ENCODE results near the gene TSPAN3.

TSPAN3 gene

GRCh38 chr15:77009646-77010311, 61.1 kb downstream of the TSPAN3 start:
- DNase-seq (ENCODE audit: low read depth) = no peak

GRCh38 chr15:77009176-77009575, 61.7 kb downstream of the TSPAN3 start:
- DNase-seq (ENCODE audit: low read depth) = no peak

GRCh38 chr15:77004189-77004588, 66.7 kb downstream of the TSPAN3 start:
- no peak for DNase-seq (ENCODE audit: low read depth)

GRCh38 chr15:77002954-77003912, 67.7 kb downstream of the TSPAN3 start:
- no peak for DNase-seq (ENCODE audit: low read depth)

DNA sequence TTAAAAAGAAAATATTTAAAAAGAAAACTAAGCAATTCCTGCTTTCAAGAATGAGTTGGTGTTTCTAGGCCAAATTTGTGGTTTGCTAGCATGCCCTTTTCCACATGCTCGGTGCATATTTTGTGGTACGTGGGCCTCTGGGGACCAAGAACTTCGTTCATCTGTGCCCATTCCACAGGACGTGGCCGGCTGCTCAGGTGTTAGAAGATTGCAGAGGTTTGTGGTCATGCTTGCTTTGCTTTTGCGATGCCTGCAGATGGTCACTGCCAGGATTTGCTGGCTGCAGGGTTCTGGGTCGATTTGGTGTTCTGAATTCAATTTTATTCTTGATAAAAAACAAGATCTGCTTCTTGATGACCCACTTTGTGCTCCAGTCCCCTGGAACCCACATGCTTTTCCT, 68.5 kb downstream of the TSPAN3 start:
- no peak for DNase-seq (ENCODE audit: low read depth)

- DNase-seq (ENCODE audit: low read depth) = no peak
These were observed 68.9 kb downstream of the TSPAN3 start for GRCh38 chr15:77001966-77002365.

- DNase-seq (ENCODE audit: low read depth) = no peak
These were observed 69.6 kb downstream of the TSPAN3 start for GRCh38 chr15:77001351-77001750.

DNA sequence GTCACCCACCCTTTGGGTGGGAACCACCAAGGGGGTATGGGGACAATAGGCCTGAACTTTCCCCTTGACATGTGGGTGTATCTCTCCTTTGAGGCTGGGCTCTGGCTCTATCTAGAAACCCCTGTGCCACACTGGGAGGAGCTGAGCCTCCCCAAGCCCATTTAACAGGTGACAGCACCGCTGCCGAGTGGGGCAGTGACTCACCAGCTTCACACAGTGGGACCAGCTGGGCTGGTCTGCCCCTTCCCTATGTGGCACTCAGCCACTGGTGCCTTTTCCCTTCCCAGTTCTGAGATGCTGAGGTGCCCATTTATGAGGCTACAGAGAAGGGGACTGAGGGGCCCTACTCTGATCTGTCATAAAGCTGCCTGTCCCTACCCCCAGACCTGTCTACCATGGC, 70.9 kb downstream of the TSPAN3 start:
- DNase-seq (ENCODE audit: low read depth) = no peak

DNA sequence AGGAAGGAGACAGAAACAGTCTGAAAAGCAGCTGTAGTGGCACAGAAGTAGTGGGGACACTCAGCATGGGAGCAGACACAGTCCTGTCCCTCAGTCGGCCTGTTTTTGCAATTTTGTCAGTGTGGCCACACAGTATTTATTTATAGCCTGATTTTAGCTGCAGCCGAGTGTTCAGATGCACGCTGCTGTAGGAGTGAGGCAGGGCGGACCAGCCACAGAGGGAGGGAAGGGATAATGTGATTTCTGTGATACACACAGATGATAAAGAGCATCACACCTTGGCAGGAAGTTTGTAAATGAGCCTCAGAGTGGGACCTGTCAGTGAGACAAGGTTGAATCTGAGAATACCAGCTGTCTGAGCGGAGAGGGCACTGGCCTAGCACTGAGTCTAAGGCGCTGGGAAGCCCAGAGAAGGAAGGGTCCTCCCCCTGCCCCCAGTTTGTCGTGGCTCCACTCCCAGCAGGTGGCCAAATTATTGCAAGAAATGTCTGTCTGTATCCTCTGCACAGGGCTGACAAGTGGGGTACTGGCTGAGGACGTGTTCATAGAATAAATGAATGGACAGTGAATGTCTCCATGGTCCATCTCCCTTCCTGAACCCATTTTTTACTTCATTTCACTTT, 72.1 kb downstream of the TSPAN3 start:
- no peak for DNase-seq (ENCODE audit: low read depth)

DNA sequence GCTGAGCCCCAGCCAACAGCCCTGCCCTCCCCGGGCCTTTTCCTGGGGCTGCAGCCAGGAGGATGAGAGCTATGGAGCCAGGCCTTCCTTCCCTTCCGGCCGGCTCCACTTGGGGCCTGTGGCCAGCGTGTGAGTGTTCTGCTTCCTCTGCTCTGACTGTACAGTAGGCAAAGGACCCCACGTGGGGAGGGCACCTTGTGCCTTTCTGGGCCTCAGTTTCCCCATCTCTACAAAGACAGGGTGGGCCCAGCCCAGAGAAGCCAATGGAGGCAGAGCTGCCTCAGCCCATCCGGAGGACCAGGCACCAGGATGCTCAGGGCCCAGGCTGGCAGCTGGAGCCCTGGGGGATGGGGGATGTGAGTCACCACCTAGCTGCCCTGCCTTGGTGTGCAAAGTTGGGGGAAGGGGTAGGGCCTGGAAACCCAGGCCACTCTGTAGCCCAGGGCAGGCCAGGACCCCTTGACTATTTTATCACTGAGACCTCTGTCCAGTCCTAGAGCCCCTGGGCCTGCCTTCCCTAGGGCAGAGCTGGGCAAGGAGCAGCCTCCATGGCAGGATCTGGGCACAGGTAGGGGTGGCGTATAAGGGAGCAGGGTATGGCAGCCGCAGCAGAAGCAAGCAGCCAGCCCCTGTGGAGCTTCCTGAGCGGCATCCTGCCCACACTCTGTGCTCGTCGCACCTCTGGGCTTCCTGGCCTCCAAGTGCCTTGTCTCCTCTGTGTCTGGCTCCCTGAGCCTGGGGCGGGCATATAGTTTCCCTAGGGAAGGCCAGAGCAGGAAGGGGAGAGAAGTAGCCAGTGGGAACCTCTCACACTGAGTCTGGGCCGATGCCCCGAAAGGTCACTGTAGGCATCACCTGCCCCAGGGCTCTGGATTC, 74.1 kb downstream of the TSPAN3 start:
- DNase-seq (ENCODE audit: low read depth) = no peak

- DNase-seq (ENCODE audit: low read depth) = no peak
These were observed 74.8 kb downstream of the TSPAN3 start for GRCh38 chr15:76996076-76996525.

- DNase-seq (ENCODE audit: low read depth) = no peak
These were observed 75.7 kb downstream of the TSPAN3 start, which contains the start of gene PSTPIP1 for GRCh38 chr15:76994971-76995945. Gene PSTPIP1, plus strand, starts transcription at chr15:76995126. Its CDS starts 448 bp downstream, at chr15:76995574.

- DNase-seq (ENCODE audit: low read depth) = no peak
These were observed 76.4 kb downstream of the TSPAN3 start for GRCh38 chr15:76994496-76994895.

- no peak for DNase-seq (ENCODE audit: low read depth)
These were observed 76.9 kb downstream of the TSPAN3 start for GRCh38 chr15:76994001-76994400.

GRCh38 chr15:76993114-76993725, 77.7 kb downstream of the TSPAN3 start:
- DNase-seq (ENCODE audit: low read depth) = no peak

DNA sequence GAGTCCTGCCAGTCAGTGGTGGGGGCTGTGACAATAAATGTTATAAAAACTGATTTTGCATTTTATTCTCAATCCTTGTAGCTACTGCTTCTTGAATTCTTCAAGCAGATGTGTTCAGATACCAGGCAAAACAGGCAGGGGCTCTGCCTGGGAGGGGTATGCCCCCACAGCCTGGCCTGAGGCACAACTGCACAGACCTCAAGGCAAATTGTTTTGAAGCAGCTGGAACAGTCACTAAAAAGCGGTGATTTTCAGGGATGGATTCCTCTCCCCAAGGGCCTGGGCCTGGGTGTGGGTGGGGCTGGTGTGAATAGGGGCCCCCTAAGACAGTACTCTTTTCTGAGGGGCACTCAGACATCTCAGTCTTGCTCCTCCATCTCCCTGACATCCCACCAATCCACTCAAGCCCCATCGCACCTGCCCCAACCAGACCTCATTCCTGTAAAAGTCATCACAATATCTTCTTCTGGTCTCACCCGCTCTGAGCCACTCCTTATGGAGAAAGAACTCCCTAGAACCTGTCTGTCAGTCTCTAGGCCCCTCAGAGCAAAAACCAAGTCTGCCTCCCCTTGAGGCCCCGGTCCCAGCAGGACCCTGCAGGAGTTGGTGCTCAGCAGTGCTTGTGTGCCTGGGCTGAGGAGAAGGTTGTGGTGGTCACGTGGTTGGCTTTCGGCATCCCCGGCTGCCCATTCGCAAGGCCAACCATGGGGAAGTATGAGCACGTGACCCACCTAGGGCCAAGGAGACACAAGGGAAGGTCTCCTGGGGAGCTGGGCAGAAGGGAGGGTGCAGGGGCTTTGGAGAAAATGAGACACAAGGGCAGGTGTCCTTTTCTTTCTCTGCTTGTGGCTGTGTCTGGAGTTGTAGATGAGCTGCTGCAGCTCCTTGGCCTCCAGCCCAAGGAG, 78.9 kb downstream of the TSPAN3 start:
- no peak for DNase-seq (ENCODE audit: low read depth)

All from fibroblast of the conjunctiva (primary cell).